ENCODE results near the gene ANKMY1.

Gene ANKMY1

GRCh38 chr2:240449764-240450531 is 107.8 kb downstream of the ANKMY1 start:
- DNase-seq (ENCODE audit: low read depth): no peak
- no peak for TF ChIP-seq CTCF (conservative IDR thresholded peaks at IDR 0.05; ENCODE audit: low read length)
- H3K4me3 ChIP-seq (ENCODE audit: low read length): no peak overlapping the region

GRCh38 chr2:240448387-240449274 is 109.2 kb downstream of the ANKMY1 start:
- no peak overlapping the region for H3K4me3 ChIP-seq (ENCODE audit: low read length)
- TF ChIP-seq CTCF (conservative IDR thresholded peaks at IDR 0.05; ENCODE audit: low read length): no peak
- no peak for DNase-seq (ENCODE audit: low read depth)

- TF ChIP-seq CTCF (conservative IDR thresholded peaks at IDR 0.05; ENCODE audit: low read length): no peak
- no peak overlapping the region for H3K4me3 ChIP-seq (ENCODE audit: low read length)
- no peak for DNase-seq (ENCODE audit: low read depth)
Observed at GRCh38 chr2:240447934-240448333, 109.9 kb downstream of the ANKMY1 start.

GRCh38 chr2:240447331-240447730 is 110.5 kb downstream of the ANKMY1 start:
- no peak overlapping the region for H3K4me3 ChIP-seq (ENCODE audit: low read length)
- no peak for TF ChIP-seq CTCF (conservative IDR thresholded peaks at IDR 0.05; ENCODE audit: low read length)
- no peak for DNase-seq (ENCODE audit: low read depth)

GRCh38 chr2:240446664-240447175 is 111.1 kb downstream of the ANKMY1 start:
- no peak for TF ChIP-seq CTCF (conservative IDR thresholded peaks at IDR 0.05; ENCODE audit: low read length)
- no peak for DNase-seq (ENCODE audit: low read depth)
- H3K4me3 ChIP-seq (ENCODE audit: low read length): no peak overlapping the region

- no peak overlapping the region for H3K4me3 ChIP-seq (ENCODE audit: low read length)
- no peak for DNase-seq (ENCODE audit: low read depth)
- no peak for TF ChIP-seq CTCF (conservative IDR thresholded peaks at IDR 0.05; ENCODE audit: low read length)
Observed at GRCh38 chr2:240445961-240446663, 111.7 kb downstream of the ANKMY1 start.
